Putamen (tissue), 1 donor: ENCODE data around the gene TPD52L1.

Experiments used
- DNase-seq: peaks from one replicate; pipeline ENCODE4 v3.0.0-alpha.2; 2016; ENCODE audit warnings: low spot score

The TPD52L1 gene

DNA sequence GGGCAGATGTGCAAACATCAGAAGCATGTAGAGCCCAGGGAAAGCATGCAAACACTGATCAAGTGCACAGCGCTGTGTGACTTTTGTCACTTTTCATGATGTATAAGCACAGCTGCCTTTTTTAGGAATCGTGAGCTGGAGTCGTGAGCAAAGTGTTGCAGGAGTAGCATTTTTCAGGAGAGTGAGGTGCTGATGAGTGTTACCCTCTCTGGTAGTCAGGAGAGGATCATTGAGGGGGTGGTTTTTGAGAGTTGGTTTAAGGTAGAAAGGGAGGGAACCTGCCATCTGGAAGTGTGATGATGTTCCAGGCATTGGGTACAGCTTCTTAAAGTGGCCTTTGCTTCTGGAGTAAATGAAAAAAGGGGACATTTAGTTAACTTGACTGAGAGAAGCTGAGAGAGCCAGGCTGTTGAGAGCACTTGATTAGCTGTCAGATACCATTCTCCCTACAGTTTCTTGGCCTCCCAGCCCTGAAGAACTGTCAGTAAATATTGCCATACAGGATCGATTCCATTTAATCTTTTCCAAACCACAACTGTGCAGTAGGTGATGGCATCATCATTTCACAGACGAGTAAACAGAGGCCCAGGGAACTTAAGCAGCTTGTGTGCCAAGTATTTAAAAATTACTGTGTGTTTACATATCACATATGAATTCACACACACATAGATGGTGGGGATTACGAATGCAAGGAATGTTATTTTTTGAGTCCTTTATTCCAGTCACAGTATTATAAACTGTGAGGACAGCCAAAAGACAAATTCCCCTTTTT, 28.9 kb downstream of the TPD52L1 start:
- peak; percentile 54 for DNase-seq

DNA sequence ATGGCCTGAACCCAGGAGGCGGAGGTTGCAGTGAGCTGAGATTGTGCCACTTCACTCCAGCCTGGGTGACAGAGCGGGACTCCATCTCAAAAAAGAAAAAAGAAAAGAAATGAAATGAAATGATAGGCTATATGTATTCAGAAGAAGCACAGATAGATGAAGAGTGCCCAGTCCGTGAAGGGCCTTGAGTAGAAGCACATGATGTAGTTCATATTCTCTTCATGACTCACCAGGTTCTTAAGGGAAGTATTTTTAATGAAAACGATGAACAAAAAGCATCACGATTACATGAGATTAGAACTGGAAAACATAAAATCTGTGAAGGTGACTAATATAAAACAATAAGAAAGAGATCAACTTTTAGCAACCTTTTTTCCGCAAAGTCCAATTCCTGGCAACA, 29.8 kb downstream of the TPD52L1 start:
- no peak for DNase-seq

DNA sequence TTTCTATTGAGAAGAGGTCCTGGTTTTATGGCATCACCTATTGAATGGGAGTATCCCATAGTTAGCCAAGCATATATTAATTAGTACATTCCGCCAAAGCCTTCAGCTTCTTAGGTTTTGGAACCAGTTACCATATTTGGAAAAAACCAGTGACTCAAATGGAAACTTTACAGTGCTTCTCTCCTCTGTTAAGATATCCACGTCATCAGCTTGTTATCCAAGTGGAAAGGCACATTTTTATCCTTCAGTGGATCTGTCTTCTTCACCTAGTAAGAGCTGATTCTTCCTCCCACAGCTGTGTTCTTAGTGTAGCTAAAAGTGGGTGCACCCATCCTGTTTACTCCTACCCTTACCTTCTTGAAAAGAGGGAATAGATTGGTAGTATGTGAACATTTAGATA, 34.5 kb downstream of the TPD52L1 start:
- DNase-seq = peak; percentile 80

DNA sequence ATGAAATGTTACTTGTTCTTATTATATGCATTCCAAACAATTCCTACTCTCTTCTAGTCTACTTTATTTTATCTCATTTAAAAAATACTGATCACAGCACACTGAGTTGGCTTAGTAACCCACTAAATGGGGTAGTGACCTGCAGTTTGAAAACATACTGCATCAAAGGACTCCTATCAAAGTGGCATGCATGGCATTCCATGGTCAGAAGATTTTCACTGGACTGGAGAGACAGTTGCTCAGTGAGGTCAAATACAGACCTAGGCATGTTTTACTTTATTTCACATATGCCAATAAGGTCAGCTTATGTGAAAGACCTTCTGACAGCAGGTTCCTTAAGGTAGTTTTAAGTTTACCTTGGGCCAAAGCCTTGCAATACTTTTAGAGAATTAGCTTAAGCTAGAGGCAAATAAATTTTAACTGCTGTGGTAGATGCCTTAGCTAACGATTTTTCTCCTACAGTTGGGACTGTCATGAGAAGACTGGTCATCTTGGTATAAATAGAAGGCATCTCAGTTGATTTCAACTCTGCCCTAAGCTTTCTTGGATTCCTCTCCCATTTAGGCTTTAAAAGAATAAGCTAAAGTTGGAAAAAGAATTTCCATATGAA, 35.1 kb downstream of the TPD52L1 start:
- DNase-seq = no peak

DNA sequence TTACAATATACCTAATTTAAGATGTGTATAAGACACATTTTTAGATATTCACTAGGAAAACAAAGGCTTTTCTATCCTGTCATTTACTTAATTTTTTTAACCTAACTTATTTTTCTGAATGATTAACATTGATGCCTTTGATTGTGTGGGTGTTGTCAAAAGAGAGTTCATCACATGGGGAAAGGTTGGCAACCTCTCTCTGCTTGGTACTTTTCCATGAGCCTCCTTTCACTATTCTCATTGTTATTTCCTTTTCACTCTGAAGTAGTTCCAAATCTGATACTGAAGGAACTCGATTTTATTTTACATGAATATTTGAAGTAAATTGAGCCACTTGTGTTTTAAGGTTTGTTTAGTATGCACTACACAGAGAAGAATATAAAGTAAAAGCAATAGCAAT, 35.9 kb downstream of the TPD52L1 start:
- DNase-seq = no peak

DNA sequence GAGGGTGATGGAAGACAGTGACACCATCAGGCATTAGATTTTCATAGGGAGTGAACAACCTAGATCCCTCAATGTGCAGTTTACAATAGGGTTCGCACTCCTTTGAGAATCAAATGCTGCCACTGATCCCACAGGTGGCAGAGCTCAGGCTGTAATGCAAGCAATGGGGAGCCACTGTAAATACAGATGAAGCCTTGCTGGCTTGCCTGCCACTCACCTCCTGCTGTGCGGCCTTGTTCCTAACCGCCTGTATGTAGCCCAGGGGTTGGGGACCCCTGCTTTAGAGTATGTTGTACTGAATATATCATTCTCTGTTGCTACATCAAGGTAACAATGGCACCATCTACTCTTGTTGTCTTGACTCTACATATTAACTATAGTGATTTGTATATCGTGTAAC, 37.1 kb downstream of the TPD52L1 start:
- DNase-seq = no peak

DNA sequence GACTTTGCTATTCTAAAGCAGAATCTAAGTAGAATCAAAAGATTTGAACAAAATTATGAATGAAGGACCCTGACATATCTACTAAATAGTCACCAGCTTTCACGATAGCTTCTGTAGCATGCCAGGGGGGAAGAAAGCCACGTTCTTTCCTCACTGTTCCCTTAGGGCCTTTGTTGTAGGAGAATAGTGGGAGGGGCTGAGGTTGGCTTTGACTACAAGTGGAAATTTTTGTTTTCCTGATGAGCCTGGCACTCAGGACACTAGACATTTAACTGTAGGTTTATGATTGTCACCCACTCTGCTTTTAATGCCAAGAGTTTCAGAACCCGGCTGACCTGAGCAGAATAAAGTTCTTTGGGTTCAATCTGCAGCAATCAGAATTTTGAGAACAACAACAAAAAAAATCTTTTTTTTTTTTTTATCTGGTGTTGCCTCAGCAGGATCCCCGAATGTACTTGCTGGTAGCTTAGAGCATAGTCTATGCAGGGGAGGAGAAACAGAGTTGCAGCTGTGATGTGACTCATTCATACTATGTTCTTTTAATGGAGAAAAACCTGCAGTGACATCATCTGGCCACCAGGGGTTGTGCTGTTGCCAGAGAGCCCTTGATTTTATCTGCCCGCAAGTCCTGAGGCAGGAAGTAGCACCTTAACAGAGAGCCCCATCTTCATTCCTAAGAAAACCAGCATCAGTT, 38.5 kb downstream of the TPD52L1 start:
- DNase-seq = no peak

DNA sequence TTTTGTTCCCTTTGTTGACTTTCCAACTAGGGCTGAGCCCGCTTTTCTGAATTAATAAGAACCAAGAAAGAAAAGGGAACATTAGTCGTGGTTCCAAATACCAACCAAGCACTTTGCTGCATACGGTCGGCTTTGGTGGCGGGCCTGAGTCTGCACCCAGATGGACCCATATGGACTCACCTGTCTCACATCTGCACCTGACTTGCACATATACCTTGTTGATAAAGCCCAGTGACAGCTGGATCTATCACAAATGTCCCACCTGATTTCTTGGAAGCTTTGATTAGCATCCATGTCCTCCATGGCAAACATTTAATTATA, 39.0 kb downstream of the TPD52L1 start:
- DNase-seq = no peak

DNA sequence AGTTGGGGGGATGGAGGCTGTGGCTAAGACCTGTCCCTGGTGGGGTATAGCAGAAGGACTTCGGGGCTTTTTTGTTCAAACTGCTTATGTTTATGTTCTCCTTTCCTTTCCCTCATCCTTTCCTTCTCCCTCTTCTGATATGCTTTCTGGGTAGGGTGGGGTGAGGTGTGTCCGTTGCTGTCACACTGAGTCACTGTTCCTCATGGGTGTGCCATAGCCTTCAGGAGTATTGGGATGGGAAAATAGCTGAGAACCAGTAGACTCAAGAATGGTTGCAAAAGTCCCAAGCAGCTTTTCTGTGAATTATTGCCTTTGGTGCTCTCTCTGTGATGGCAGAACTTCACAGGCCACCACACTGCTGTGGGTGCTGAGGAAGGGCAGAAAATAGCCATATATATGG, 39.6 kb downstream of the TPD52L1 start:
- DNase-seq = no peak

DNA sequence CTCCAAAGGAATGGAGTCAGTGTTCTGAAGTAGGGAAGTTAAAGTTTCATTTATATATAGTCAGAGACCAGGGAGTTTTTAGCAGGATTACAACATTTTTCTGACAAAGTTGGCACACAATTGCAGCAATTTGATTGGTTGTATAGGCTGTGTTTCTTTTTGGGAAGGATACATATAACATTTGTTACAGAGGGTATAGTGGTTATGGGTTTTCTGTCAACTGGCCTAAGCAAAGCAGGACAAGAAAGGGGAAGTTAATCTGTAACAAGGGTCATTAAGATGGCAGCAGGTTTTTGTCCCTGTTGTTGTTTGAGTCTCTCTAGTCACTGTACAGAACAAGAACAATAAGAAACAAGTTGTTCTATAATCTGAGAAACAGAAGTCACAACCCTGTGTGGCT, 41.4 kb downstream of the TPD52L1 start:
- DNase-seq = no peak

DNA sequence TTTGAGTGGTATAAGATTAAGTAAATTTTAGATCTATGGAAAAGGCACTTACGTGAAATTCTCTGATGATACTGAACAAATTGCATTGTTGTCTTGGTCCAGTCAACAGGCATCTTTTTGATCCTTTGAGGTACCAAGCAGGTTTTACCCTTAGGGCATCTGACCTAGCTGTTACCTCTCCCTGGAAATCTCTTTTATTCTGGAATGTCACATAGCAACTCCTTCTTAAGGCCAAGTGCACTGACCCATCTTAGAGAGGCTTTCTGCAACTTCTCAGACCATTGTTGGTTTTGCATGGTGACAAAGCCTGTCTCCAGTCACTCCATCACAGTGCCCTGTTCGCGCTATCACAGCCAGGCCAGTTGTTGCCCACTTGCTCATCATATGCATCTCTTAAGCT, 42.0 kb downstream of the TPD52L1 start:
- DNase-seq = no peak

DNA sequence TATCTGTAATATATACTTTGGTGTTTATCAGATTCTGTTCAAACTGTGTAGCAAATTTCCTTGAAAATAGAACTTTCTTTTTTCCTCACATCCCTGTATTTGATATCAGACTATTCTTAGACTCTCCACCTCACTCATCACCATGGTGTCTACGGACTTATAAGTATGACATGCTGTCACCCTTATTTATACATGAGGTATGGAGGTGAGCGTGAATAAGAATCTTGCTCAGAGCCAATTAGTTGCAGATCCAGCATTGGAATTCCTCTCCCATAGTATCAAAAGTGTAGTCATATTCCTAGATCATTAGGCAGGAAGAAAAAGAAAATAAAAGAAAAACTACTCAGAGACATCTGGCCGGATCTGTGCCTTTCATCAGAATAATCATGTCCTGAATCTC, 43.0 kb downstream of the TPD52L1 start:
- DNase-seq = peak; percentile 40

DNA sequence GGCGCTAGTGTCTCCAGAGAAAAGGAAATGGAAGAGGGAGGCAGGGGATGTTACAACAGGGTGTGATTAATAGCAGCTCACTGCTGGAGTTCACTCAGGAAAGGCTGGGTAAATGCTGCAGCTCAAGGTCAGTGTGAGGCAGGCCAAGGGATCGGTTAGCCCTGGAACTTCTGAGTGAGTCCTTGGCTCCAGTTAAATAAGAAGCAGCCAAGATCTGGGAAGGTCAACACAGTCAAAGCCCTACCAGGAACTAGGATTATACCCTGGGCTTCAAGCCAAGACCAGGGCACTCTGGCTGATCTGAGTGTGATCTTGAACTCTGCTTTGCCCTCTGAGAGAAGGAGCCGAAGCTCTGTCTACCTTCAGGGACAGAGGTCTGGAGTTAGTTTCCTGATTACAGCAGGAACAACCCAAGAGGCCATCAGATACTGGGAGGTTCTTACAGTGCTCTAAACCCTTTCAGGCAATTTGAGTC, 44.3 kb downstream of the TPD52L1 start:
- no peak for DNase-seq

DNA sequence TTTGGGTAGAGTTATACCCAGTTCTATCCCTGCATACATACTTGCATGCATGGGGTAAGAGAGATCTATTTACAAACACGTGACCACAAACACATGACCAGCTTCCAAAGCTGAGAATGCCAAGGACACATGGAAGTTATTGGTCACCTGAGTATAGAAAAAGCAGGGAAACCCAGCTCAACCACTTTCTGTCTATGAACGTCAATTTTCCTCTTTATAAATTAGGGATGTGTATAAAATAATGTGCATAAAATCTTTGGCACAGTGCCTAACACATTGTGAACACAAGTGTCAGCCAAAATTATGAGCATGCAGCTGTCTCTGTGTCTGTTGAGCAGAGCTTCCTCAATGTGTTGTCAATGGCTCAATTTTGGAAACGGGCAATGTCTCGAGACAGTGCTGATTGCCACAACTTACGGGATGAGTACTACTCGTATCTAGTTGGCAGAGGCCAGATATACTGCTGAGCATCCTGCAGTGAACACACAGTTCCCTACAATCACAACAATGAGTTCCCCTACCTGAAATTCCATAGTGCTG, 44.9 kb downstream of the TPD52L1 start:
- no peak for DNase-seq

DNA sequence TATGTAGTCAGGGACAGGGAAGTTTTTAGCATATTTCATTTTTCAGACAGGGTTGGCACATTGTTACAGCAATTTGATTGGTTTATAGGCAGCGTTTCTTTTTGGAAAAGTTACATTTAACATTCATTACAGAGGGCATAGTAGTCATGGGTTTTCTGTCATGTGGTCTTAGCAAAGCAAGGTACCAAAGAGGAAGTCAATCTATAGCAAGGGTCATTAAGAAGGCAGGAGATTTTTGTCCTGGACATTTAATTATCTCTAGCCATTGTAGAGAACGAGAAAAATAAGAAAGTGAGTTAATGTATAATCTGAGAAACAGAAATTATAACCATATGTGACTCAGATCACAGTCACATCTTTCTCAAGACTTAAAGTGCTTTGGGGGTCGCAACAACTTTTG, 47.4 kb downstream of the TPD52L1 start:
- DNase-seq = no peak

DNA sequence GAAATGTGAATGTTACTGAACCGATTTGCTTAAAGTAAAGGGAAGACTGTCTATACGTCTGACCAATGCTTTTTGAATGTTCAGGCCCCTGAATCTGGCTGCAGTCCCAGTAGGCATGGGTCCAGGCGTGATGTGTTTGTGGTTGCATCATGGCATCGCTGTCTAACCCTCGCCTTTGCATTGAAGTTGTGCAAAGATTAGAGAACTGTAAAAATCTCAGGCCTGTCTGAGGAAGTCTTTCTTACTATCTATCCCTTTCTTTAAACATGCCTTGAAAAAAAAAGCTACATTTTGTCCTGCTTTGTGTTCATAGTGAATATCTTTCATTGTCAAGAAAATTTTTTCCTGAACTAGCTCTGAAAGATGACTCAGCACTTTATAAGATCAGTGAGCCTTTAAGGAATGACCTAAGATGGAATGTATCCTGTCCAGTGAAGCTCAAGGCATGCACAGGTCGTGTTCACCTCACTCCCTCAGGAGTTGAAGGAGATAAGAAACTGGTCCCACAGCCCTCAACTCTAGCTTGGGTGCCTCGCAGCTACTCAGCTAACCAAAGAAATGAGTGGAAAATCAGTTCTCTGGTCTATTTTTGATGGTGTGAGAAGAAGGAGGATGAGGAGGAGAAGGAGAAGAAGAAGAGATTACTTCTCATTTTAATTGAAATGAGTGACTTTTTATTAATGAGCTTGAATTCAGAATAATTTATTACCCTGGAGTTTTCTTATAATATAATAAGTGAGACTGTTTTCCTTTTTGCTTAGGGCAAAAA, 48.6 kb downstream of the TPD52L1 start:
- DNase-seq = no peak

DNA sequence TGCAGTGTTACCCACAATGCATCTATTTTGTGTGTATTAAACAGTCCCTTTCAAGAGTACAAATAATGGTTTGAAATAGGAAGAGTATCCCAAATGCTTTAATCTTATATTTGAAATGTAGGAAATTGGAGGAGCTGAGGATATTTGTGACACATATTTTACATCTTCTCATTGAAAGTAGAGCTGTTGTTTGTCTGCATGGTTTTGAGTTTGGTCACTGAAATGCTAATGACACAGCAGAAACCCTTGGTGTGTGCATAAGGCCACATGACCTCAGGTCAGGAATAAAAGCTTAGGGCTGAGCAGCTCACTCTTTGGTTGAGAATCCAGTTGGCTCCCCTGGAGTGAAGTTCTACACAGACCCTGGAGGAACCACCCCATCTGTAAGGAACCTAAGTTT, 49.8 kb downstream of the TPD52L1 start:
- no peak for DNase-seq

DNA sequence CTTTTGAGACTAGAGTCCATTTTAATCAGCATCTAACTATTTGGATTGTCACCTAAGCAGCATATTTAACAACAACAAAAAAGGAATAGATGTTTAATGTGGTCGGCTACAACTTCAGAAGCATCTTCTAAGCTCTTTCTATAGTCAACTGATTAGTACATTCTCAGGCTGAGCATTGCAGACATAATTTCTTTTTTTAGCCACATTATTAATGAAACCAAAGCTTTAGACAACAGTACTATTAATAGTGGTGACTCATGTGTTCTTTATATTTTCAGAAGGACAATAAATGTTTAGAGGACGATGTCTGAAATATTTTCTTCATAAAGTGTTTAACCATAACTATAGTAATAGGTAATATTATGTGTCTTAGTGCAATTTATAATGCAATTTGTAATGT, 52.4 kb downstream of the TPD52L1 start:
- no peak for DNase-seq

DNA sequence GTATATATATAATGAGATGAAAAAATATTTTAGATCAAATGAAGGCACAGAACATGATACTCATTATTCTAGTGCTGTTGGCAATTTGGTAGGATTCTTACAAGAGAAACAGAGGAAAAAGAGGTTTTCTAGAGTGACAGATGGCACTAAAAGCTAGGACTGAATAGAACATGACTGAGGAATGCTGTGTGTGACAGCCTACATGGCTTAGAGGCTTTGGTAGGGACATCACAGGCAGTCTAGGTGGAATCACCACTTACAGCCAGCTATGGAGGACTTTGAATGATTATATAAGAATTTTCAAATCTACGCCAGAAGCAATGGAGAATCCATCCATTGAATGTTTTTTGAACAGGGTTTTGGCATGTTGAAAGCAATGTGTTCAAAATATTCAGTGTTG, 52.8 kb downstream of the TPD52L1 start:
- DNase-seq = no peak

DNA sequence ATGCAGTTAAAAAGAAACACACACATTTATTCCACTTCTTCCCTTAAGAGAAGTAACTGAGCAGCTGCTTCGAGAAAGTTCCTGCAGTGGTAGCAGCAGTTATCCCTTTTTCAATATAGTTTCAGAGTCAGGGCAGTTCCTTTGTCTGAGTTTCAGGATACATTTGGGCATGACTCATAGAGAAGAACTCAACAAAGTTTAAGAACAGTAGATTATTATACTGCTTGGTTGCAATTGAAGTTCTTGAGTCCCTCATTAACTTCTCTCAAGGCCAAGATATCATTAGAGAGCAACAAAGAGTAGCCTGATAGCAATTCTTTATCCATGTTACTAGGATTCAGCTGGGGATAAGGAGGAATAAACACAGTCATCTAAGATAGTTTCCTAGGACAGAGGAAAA, 54.4 kb downstream of the TPD52L1 start:
- DNase-seq = no peak

DNA sequence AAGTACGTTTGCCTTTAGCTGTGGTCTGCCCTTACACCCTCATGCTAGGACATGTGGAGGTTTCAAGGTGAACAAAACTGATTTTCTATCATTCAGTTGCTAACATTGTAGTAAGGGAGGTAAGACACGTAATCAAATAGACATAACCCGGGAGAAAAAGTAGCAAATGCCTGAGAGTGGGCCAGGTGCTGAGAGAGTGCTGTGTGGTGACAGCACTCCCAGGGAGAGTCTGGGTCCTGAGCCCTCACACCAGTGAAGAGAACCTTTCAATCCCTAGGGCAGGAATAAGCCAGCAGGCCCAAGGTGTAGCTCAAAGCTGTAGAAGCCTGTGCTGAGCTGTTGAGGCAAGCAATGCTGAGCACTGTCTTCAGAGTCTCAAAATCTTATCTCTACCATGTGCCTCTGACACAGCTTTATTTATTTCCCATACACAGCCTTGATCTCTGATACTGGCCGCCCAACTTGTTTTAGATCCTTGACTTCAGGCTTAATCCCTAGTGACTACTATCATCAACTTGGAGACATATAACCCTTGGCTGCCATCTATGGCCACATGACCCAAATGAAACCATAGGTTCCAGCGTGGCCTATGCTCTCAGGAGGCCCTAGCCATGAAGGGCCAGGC, 55.2 kb downstream of the TPD52L1 start:
- no peak for DNase-seq

DNA sequence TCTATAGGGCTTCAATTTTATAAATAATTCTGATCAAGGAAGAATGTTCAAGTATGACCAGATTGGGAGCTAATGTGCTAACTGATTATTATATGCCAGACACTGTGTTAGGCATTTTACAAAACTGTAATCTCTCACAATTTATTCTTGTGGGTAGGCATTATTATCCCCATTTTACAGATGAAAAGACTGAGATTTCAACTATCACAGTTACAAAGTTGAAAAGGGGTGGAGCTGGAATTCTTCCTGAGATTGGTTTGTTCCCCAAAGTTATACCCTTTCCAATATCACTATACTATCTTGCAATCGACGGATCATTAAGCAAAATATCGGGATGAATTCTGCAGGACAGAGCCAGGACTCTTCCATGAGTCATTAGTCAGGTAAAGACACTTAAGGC, 57.1 kb downstream of the TPD52L1 start:
- no peak for DNase-seq
